SU-DHL-6 (cell line): ENCODE results near the gene ZNF273.
"Not testable (repeated sequence)": the region's sequence is repeated elsewhere in the genome, so short reads cannot be mapped to it uniquely, and the experiment has no call there.

Experiments
- H2AFZ ChIP-seq: fragments of 200-600 bp; sonication (generic); 2 replicates; pipeline ENCODE4 v1.6.1; 2014; ENCODE audit warnings: low read depth, mild to moderate bottlenecking, moderate library complexity, mixed read lengths, antibody characterized with exemption, low read length; ENCODE audit not compliant: severe bottlenecking
- H3F3A ChIP-seq: fragments of 200-600 bp; shearing (Covaris generic); 2 replicates; pipeline ENCODE4 v1.6.0; 2016; ENCODE audit warnings: antibody characterized with exemption, mild to moderate bottlenecking; ENCODE audit not compliant: insufficient read depth
- H3K27ac ChIP-seq: fragments of 200-600 bp; sonication (generic); 2 replicates; pipeline ENCODE4 v1.5.1; 2016; ENCODE audit warnings: low read depth, mild to moderate bottlenecking, low read length, moderate library complexity, mixed read lengths
- H3K27me3 ChIP-seq: fragments of 200-600 bp; sonication (generic), shearing (Covaris generic); 2 replicates; pipeline ENCODE4 v1.6.0; 2014; ENCODE audit warnings: mild to moderate bottlenecking, low read length
- H3K36me3 ChIP-seq: fragments of 200-600 bp; sonication (generic); 2 replicates; pipeline ENCODE4 v1.6.1; 2014; ENCODE audit warnings: mild to moderate bottlenecking, low read length, mixed read lengths
- H3K4me2 ChIP-seq: fragments of 300-600, 200-600 bp; shearing (Covaris generic), sonication (generic); 2 replicates; pipeline ENCODE4 v1.6.0; 2014; ENCODE audit warnings: low read length, low read depth, mild to moderate bottlenecking; ENCODE audit not compliant: poor library complexity, severe bottlenecking
- H3K4me3 ChIP-seq: fragments of 200-600 bp; sonication (generic); 2 replicates; pipeline ENCODE4 v1.5.1; 2014; ENCODE audit warnings: antibody characterized with exemption, low read length, mild to moderate bottlenecking, mixed read lengths; ENCODE audit not compliant: insufficient read depth, poor library complexity, severe bottlenecking
- H3K79me2 ChIP-seq: fragments of 200-600 bp; sonication (generic); 2 replicates; pipeline ENCODE4 v1.6.1; 2014; ENCODE audit warnings: mild to moderate bottlenecking, low read length, moderate library complexity; ENCODE audit not compliant: insufficient read depth
- H3K9ac ChIP-seq: fragments of 200-600 bp; sonication (generic); 2 replicates; pipeline ENCODE4 v1.7.0; 2014; ENCODE audit warnings: mild to moderate bottlenecking, low read length
- H3K9me2 ChIP-seq: fragments of 200-600 bp; sonication (generic); replicated peaks from 2 replicates; pipeline ENCODE4 v1.6.1; 2014; ENCODE audit warnings: low read length; ENCODE audit not compliant: insufficient read depth
- H3K9me3 ChIP-seq: fragments of 200-600 bp; sonication (generic); 2 replicates; pipeline ENCODE4 v1.6.1; 2014; ENCODE audit warnings: low read length, mixed read lengths; ENCODE audit not compliant: insufficient read depth
- H4K20me1 ChIP-seq: fragments of 200-600 bp; sonication (generic); 2 replicates; pipeline ENCODE4 v1.6.1; 2014; ENCODE audit warnings: low read depth, mild to moderate bottlenecking, antibody characterized with exemption, low read length, moderate library complexity, mixed read lengths
- CTCF ChIP-seq: fragments of 200-600 bp; sonication (generic); IDR thresholded peaks from one replicate; pipeline ENCODE4 v1.5.1; 2017; ENCODE audit warnings: antibody characterized with exemption, mild to moderate bottlenecking, low read length, moderate library complexity; ENCODE audit not compliant: insufficient read depth, poor library complexity, severe bottlenecking
- EZH2phosphoT487 ChIP-seq: fragments of 200-600 bp; sonication (generic), shearing (Covaris generic); conservative IDR thresholded peaks from 2 replicates; pipeline ENCODE4 v1.6.1; 2018; ENCODE audit warnings: mild to moderate bottlenecking, antibody characterized with exemption, low read length, moderate library complexity, mixed read lengths

The ZNF273 gene

GRCh38 chr7:64907641-64908326 lies 4.7 kb downstream of the ZNF273 start:
- peaks cover 97% of the 10 kb centered on the region for H3K79me2 ChIP-seq
- H3K27ac ChIP-seq: peak overlapping the region; percentile 80
- TF ChIP-seq CTCF (no peak), EZH2phosphoT487 (no peak)
- no peak overlapping the region for H2AFZ ChIP-seq
- 0 out of 2 replicates have a peak, but pooled peaks cover 8% of the 10 kb centered on the region for H4K20me1 ChIP-seq
- H3K27me3 ChIP-seq: no peaks in the 10 kb centered on the region
- H3K36me3 ChIP-seq: peaks cover 19% of the 10 kb centered on the region
- peak overlapping the region; percentile 70 for H3K4me2 ChIP-seq
- H3K9me3 ChIP-seq: peaks cover 8% of the 10 kb centered on the region; the same call in 1 of the 2 replicates
- peaks cover 33% of the 10 kb centered on the region for H3F3A ChIP-seq
- H3K9me2 ChIP-seq: no peaks in the 10 kb centered on the region
- H3K9ac ChIP-seq: peak overlapping the region; percentile 91
- H3K4me3 ChIP-seq: peak overlapping the region; percentile 4

DNA sequence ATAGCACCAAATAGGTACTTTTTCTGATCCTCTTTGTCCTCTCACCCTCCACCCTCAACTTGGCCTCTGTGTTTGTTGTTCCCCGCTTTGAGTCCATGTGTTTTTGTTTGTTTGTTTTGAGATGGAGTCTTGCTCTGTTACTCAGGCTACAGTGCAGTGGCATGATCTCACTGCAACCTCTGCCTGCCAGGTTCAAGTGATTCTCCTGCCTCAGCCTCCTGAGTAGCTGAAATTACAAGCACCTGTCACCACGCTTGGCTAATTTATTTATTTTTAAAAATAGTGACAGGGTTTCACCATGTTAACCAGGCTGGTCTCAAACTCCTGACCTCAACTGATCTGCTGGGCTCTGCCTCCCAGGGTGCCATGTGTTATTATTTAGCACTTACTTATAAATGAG lies 5.3 kb downstream of the ZNF273 start:
- H3K79me2 ChIP-seq: peaks cover 100% of the 10 kb centered on the region
- peaks cover 33% of the 10 kb centered on the region for H3F3A ChIP-seq
- H3K27ac ChIP-seq: peak overlapping the region; percentile 80
- peak overlapping the region; percentile 91; the same call in 1 of the 2 replicates for H3K9ac ChIP-seq
- H2AFZ ChIP-seq: no peak overlapping the region
- 0 out of 2 replicates have a peak, but pooled peaks cover 8% of the 10 kb centered on the region for H4K20me1 ChIP-seq
- peaks cover 8% of the 10 kb centered on the region; the same call in 1 of the 2 replicates for H3K9me3 ChIP-seq
- H3K9me2 ChIP-seq: no peaks in the 10 kb centered on the region
- H3K4me3 ChIP-seq: peak overlapping the region; percentile 4
- no peak for TF ChIP-seq EZH2phosphoT487
- H3K36me3 ChIP-seq: peaks cover 24% of the 10 kb centered on the region
- H3K4me2 ChIP-seq: peak overlapping the region; percentile 70
- H3K27me3 ChIP-seq: no peaks in the 10 kb centered on the region

DNA sequence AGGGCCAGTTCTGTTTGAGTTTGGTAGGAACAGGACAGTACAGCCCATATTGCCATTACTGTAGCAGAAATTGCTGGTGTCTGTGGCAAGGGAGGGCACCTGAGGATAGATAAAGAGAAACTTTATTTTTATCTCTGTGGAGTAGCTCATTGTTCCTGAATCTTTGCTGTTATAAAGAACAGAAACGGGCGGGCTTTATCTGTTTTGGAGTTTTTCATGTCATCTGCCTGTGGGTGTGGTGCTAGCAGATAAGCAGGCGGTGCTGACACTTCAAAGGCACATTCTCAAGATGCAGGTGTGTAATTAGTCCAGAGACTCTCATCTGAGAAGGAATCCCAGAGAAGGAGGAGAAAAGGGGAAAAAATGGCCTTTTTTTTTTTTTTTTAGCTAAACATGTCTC lies 11.5 kb downstream of the ZNF273 start:
- peaks cover 88% of the 10 kb centered on the region for H3K79me2 ChIP-seq
- H3K4me3 ChIP-seq: no peak overlapping the region
- H3K9me3 ChIP-seq: peaks cover 12% of the 10 kb centered on the region; the same call in 1 of the 2 replicates

DNA sequence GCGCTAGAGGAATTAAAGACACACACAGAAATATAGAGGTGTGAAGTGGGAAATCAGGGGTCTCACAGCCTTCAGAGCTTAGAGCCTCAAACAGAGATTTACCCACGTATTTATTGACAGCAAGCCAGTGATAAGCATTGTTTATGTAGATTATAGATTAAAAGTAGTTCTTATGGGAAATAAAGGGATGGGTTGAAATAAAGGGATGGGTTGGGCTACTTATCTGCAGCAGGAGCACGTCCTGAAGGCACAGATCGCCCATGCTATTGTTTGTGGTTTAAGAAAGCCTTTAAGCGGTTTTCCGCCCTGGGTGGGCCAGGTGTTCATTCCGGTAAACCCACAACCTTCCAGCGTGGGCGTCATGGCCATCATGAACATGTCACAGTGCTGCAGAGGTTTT lies 12.2 kb downstream of the ZNF273 start:
- H4K20me1 ChIP-seq: not testable (repeated sequence)

More for the DNA sequence above, 11.5 kb downstream of the ZNF273 start:
- Histone ChIP-seq H2AFZ (no peak overlapping the region), H3K36me3 (peaks cover 70% of the 10 kb centered on the region), H3K27ac (no peak overlapping the region), H4K20me1 (0 out of 2 replicates have a peak, but pooled peaks cover 2% of the 10 kb centered on the region), H3K4me2 (no peak overlapping the region), H3F3A (peaks cover 9% of the 10 kb centered on the region; the same call in 1 of the 2 replicates), H3K9me2 (no peaks in the 10 kb centered on the region), H3K27me3 (no peaks in the 10 kb centered on the region), H3K9ac (no peak overlapping the region)
- TF ChIP-seq CTCF (no peak), EZH2phosphoT487 (no peak)

GRCh38 chr7:64928252-64929187 lies 25.4 kb downstream of the ZNF273 start:
- not testable (repeated sequence) for H3K27me3 ChIP-seq, H3K79me2 ChIP-seq, H3K9ac ChIP-seq, H3F3A ChIP-seq, H3K4me3 ChIP-seq, H4K20me1 ChIP-seq, H3K27ac ChIP-seq, H3K4me2 ChIP-seq, H3K9me2 ChIP-seq, H2AFZ ChIP-seq
- Histone ChIP-seq H3K9me3 (peaks cover 57% of the 10 kb centered on the region; the same call in 1 of the 2 replicates), H3K36me3 (peaks cover 84% of the 10 kb centered on the region)

More for the DNA sequence above, 12.2 kb downstream of the ZNF273 start:
- not testable (repeated sequence) for H3K27ac ChIP-seq, H3K9ac ChIP-seq, H2AFZ ChIP-seq, H3K4me3 ChIP-seq, H3K27me3 ChIP-seq, H3F3A ChIP-seq, H3K4me2 ChIP-seq, H3K9me2 ChIP-seq
- Histone ChIP-seq H3K9me3 (peaks cover 12% of the 10 kb centered on the region; the same call in 1 of the 2 replicates), H3K79me2 (peaks cover 86% of the 10 kb centered on the region), H3K36me3 (peaks cover 70% of the 10 kb centered on the region)
